Measurements from ENCODE around the gene ALG5.

The ALG5 gene

DNA sequence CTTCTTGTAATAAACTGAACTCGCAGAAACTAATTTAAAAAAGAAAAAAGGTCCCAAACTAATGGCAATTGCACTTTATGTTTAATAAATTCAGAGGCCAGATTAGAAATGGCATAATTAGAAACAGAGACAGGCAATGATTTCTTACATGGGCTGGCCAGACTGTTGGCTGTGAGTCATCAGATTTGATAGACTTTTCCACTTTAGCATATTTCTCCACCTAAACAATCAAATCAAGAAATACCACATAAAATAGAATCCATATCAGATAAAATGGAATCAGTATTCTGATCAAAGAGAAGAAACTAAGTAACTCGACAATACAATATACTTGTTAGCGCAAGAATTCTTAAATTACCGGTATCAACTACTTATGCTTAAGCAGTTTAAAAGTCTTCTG, 30.5 kb upstream of the ALG5 start:
- no peak overlapping the region for H3K4me3 ChIP-seq (ENCODE audit: low read length)
- DNase-seq (ENCODE audit: low read depth), result peak; percentile 27
- TF ChIP-seq CTCF (conservative IDR thresholded peaks at IDR 0.05; ENCODE audit: low read length), result no peak

DNA sequence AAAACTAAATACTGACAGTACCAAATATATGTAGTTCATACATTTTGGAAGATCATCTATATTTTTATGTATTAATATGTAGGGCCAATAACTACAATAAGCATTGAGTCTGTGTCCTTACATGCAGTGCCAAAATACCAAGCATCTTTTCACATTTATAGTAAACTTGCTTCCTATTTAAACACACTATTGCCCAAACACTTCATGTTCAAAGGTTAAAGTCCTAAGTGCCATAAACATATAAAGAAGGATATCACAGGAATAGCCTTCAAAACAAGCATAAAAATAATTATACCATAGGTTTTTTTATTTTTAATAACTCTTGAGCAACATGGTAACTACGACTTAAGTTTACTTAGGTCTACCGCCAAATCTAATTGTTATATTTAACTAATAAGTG, 28.5 kb upstream of the ALG5 start:
- no peak for DNase-seq (ENCODE audit: low read depth)
- no peak overlapping the region for H3K4me3 ChIP-seq (ENCODE audit: low read length)
- no peak for TF ChIP-seq CTCF (conservative IDR thresholded peaks at IDR 0.05; ENCODE audit: low read length)

GRCh38 chr13:37026771-37027170, 27.6 kb upstream of the ALG5 start:
- no peak overlapping the region for H3K4me3 ChIP-seq (ENCODE audit: low read length)
- no peak for DNase-seq (ENCODE audit: low read depth)
- TF ChIP-seq CTCF (conservative IDR thresholded peaks at IDR 0.05; ENCODE audit: low read length), result no peak

DNA sequence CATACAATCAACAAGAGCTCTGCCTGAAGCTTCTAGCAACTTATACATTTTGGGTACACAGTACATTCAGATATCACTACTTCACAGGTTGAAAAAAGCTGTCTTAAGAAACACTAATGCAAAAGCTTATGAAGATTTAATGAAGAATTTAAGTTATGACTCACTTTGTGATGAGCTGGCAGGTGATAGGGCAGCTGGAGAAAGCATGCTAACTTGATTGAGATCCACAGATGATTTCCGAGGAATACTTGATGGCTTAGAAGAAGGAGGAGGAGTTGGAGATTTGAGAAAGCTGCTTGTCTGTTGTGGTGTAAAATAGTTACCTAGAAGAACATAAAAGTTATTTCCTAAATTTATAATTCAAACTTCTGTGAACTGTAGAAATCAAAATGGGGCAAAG, 24.7 kb upstream of the ALG5 start:
- peak; percentile 45 for DNase-seq (ENCODE audit: low read depth)
- H3K4me3 ChIP-seq (ENCODE audit: low read length), result no peak overlapping the region
- TF ChIP-seq CTCF (conservative IDR thresholded peaks at IDR 0.05; ENCODE audit: low read length), result no peak

DNA sequence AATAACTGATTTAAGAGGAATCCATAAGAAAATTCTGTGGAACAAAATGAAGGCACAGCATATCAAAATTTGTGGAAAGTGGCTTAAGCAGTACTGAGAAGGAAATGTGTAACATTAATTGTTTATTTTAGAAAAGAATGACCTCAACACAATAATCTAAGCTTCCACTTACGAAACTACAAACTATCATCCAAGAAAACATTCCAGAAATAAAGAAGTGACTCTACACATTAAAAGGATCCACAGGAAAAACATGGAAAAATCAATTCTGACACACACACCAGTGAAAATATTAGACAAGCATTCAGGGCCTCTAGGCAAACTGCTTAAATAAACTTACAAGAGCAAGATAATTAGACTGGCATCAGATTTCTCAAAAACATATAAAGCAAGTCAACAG, 15.5 kb upstream of the ALG5 start:
- H3K4me3 ChIP-seq (ENCODE audit: low read length), result no peak overlapping the region
- no peak for TF ChIP-seq CTCF (conservative IDR thresholded peaks at IDR 0.05; ENCODE audit: low read length)
- peak; percentile 13 for DNase-seq (ENCODE audit: low read depth)

- TF ChIP-seq CTCF (conservative IDR thresholded peaks at IDR 0.05; ENCODE audit: low read length), result no peak
- no peak overlapping the region for H3K4me3 ChIP-seq (ENCODE audit: low read length)
- DNase-seq (ENCODE audit: low read depth), result no peak
Measured at GRCh38 chr13:37011788-37012187, 12.6 kb upstream of the ALG5 start.

DNA sequence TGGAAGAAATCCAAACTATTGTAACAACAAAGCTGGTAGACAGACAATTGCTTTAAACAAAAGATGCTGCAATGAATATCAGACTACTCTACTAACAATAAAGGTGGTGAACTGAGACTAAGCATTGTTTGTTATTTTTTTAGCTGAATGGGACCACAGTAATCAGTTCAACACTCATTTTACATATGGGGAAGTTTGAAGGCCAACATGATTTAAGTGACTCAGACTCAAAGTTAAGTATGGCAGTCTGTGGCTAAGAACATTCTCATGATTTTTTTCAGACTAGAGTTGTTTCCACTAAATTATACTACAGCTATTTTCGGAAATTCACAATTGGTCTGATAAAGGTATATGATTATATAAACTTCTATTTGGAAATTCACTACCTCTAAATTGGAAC, 11.9 kb upstream of the ALG5 start:
- DNase-seq (ENCODE audit: low read depth), result no peak
- no peak for TF ChIP-seq CTCF (conservative IDR thresholded peaks at IDR 0.05; ENCODE audit: low read length)

More for the DNA sequence above, 11.9 kb upstream of the ALG5 start:
- H3K4me3 ChIP-seq (ENCODE audit: low read length), result no peak overlapping the region
